Measurements from ENCODE around the gene CCDC184.

DNA sequence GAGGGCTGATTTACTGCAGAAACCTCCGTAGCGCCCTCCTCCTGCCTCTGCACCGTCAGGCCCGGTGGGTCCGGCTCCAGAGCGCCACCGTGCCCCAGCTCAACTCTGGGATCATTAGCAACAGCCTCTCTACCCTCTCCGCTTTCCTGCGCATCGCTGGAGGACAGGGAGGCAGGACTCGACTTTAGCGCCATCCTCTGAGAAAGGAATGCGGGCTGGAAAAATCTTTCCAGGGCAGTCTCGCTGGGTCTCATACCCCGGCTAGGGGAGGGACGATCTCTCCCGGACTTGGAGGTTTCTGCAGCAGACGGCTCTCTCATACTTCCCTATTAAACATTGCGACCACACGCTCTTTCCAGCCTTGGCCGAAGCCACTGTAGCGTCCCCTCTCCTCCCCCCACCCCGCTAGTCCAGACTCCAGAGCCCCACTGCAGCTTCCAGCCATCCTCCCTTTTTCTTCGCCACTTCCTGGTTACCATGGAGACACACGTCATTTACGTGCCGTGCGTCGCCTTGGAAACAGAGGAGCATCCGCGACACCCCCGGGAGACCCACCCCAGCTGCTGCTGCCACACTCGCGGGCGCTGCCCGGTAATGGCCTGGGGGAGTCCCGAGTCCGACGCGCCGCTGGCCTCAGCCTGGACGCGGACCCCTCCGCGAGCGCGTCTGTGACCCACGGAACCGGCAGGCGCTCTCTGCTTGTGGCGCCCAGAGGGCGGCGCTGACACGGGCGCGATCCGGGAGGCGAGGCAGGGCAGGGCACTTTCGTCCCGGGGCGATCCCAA is at the start of gene CCDC184:
- peak; percentile 66 for TF ChIP-seq EP300 (conservative IDR thresholded peaks at IDR 0.05; ENCODE audit: poor library complexity, severe bottlenecking)
- TF ChIP-seq, protein P1, sequence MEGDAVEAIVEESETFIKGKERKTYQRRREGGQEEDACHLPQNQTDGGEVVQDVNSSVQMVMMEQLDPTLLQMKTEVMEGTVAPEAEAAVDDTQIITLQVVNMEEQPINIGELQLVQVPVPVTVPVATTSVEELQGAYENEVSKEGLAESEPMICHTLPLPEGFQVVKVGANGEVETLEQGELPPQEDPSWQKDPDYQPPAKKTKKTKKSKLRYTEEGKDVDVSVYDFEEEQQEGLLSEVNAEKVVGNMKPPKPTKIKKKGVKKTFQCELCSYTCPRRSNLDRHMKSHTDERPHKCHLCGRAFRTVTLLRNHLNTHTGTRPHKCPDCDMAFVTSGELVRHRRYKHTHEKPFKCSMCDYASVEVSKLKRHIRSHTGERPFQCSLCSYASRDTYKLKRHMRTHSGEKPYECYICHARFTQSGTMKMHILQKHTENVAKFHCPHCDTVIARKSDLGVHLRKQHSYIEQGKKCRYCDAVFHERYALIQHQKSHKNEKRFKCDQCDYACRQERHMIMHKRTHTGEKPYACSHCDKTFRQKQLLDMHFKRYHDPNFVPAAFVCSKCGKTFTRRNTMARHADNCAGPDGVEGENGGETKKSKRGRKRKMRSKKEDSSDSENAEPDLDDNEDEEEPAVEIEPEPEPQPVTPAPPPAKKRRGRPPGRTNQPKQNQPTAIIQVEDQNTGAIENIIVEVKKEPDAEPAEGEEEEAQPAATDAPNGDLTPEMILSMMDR (IDR thresholded peaks at IDR 0.05; ENCODE audit: poor library complexity, severe bottlenecking), result peak; percentile 76
